ENCODE data around the gene GNB1L.
A peak's percentile ranks its signal among the peaks of the same experiment; 100 is the strongest.

Gene GNB1L

DNA sequence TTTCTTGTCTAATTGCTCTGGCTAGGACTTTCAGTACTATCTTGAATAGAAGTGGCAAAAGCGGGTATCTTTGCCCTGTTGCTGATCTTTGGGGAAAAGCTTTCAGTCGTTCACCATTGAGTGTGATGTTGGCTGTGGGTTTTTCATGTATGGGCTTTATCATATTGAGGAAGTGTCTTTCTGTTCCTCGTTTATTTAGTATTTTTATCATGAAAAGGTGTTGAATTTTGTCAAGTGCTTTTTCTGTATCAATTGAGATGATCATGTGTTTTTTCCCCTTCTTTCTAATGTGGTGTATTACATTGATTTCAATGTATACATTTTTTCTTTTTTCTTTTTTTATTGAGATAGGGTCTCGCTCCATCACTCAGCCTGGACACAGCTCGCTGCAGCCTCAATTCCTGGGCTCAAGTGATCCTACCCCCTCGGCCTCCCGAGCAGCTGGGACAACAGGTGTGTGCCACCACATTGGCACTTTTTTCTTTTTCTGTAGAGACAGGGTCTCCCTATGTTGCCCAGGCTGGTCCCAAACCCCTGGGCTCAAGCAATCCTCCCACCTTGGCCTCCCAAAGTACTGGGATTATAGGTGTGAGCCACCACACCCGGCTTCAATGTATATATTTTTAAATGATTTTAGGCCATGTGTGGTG is 5.3 kb upstream of the GNB1L start:
- Histone ChIP-seq H3K9ac (ENCODE audit: low read length) (no peak overlapping the region), H3K4me1 (ENCODE audit: low read length) (peaks cover 10% of the 10 kb centered on the region), H3K27me3 (ENCODE audit: low read depth, low read length) (no peaks in the 10 kb centered on the region), H2AFZ (ENCODE audit: low read depth, low read length) (no peak overlapping the region), H3K9me3 (ENCODE audit: insufficient read depth, low read length) (no peaks in the 10 kb centered on the region), H3K4me2 (ENCODE audit: low read length) (no peak overlapping the region), H3K79me2 (ENCODE audit: low read length) (peaks cover 23% of the 10 kb centered on the region), H4K20me1 (ENCODE audit: insufficient read depth, low read length) (no peaks in the 10 kb centered on the region), H3K36me3 (replicated peaks; ENCODE audit: low read depth, low read length) (peaks cover 10% of the 10 kb centered on the region), H3K4me3 (ENCODE audit: low read length) (no peak overlapping the region), H3K27ac (ENCODE audit: low read length) (no peak overlapping the region)
- TF ChIP-seq EZH2phosphoT487 (IDR thresholded peaks at IDR 0.05; ENCODE audit: low read depth) = no peak
- TF ChIP-seq, protein P1, sequence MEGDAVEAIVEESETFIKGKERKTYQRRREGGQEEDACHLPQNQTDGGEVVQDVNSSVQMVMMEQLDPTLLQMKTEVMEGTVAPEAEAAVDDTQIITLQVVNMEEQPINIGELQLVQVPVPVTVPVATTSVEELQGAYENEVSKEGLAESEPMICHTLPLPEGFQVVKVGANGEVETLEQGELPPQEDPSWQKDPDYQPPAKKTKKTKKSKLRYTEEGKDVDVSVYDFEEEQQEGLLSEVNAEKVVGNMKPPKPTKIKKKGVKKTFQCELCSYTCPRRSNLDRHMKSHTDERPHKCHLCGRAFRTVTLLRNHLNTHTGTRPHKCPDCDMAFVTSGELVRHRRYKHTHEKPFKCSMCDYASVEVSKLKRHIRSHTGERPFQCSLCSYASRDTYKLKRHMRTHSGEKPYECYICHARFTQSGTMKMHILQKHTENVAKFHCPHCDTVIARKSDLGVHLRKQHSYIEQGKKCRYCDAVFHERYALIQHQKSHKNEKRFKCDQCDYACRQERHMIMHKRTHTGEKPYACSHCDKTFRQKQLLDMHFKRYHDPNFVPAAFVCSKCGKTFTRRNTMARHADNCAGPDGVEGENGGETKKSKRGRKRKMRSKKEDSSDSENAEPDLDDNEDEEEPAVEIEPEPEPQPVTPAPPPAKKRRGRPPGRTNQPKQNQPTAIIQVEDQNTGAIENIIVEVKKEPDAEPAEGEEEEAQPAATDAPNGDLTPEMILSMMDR (IDR thresholded peaks at IDR 0.05; ENCODE audit: low read depth, low read length) = no peak

- no peak overlapping the region for H2AFZ ChIP-seq (ENCODE audit: low read depth, low read length)
- H3K4me2 ChIP-seq (ENCODE audit: low read length) = no peak overlapping the region
- no peaks in the 10 kb centered on the region for H3K27me3 ChIP-seq (ENCODE audit: low read depth, low read length)
- peaks cover 47% of the 10 kb centered on the region for H3K79me2 ChIP-seq (ENCODE audit: low read length)
- H4K20me1 ChIP-seq (ENCODE audit: insufficient read depth, low read length) = peaks cover 10% of the 10 kb centered on the region; the same call in 1 of the 2 replicates
- no peaks in the 10 kb centered on the region for H3K9me3 ChIP-seq (ENCODE audit: insufficient read depth, low read length)
- H3K27ac ChIP-seq (ENCODE audit: low read length) = no peak overlapping the region
- H3K9ac ChIP-seq (ENCODE audit: low read length) = no peak overlapping the region
- no peak overlapping the region for H3K4me3 ChIP-seq (ENCODE audit: low read length)
- no peak for TF ChIP-seq EZH2phosphoT487 (IDR thresholded peaks at IDR 0.05; ENCODE audit: low read depth)
- TF ChIP-seq, protein P1 (IDR thresholded peaks at IDR 0.05; ENCODE audit: low read depth, low read length) = no peak
- peaks cover 10% of the 10 kb centered on the region for H3K36me3 ChIP-seq (replicated peaks; ENCODE audit: low read depth, low read length)
- peaks cover 20% of the 10 kb centered on the region for H3K4me1 ChIP-seq (ENCODE audit: low read length)
These were observed 2.7 kb upstream of the GNB1L start for GRCh38 chr22:19857382-19857781.

- Histone ChIP-seq H3K27me3 (ENCODE audit: low read depth, low read length) (no peaks in the 10 kb centered on the region), H3K27ac (ENCODE audit: low read length) (peak overlapping the region; percentile 68), H3K4me3 (ENCODE audit: low read length) (peak overlapping the region; percentile 89), H4K20me1 (ENCODE audit: insufficient read depth, low read length) (peaks cover 10% of the 10 kb centered on the region; the same call in 1 of the 2 replicates), H3K4me2 (ENCODE audit: low read length) (peak overlapping the region; percentile 100), H3K4me1 (ENCODE audit: low read length) (peaks cover 20% of the 10 kb centered on the region), H2AFZ (ENCODE audit: low read depth, low read length) (peak overlapping the region; percentile 12; the same call in 1 of the 2 replicates), H3K36me3 (replicated peaks; ENCODE audit: low read depth, low read length) (peaks cover 22% of the 10 kb centered on the region), H3K9ac (ENCODE audit: low read length) (peak overlapping the region; percentile 93), H3K9me3 (ENCODE audit: insufficient read depth, low read length) (no peaks in the 10 kb centered on the region), H3K79me2 (ENCODE audit: low read length) (peaks cover 62% of the 10 kb centered on the region)
- no peak for TF ChIP-seq EZH2phosphoT487 (IDR thresholded peaks at IDR 0.05; ENCODE audit: low read depth)
- TF ChIP-seq, protein P1 (IDR thresholded peaks at IDR 0.05; ENCODE audit: low read depth, low read length) = no peak
These were observed 1.1 kb upstream of the GNB1L start for GRCh38 chr22:19855504-19856409.
